GM12873 (cell line): ENCODE results near the gene CACNB4.

Experiments
- TF ChIP-seq, protein P1 (sequence below): IDR thresholded peaks from 2 replicates; pipeline ENCODE4 v1.5.1; 2012; ENCODE audit warnings: low read depth, mild to moderate bottlenecking, moderate library complexity, low read length, control low read depth; ENCODE audit not compliant: insufficient read depth; ENCODE audit errors: missing control alignments

Gene CACNB4

GRCh38 chr2:151907286-151908203 lies 191.3 kb downstream of the CACNB4 start:
- TF ChIP-seq, protein P1, sequence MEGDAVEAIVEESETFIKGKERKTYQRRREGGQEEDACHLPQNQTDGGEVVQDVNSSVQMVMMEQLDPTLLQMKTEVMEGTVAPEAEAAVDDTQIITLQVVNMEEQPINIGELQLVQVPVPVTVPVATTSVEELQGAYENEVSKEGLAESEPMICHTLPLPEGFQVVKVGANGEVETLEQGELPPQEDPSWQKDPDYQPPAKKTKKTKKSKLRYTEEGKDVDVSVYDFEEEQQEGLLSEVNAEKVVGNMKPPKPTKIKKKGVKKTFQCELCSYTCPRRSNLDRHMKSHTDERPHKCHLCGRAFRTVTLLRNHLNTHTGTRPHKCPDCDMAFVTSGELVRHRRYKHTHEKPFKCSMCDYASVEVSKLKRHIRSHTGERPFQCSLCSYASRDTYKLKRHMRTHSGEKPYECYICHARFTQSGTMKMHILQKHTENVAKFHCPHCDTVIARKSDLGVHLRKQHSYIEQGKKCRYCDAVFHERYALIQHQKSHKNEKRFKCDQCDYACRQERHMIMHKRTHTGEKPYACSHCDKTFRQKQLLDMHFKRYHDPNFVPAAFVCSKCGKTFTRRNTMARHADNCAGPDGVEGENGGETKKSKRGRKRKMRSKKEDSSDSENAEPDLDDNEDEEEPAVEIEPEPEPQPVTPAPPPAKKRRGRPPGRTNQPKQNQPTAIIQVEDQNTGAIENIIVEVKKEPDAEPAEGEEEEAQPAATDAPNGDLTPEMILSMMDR = no peak

- TF ChIP-seq, protein P1 = no peak
These were observed 192.2 kb downstream of the CACNB4 start for GRCh38 chr2:151906633-151906998.

- TF ChIP-seq, protein P1 = no peak
These were observed 192.7 kb downstream of the CACNB4 start for GRCh38 chr2:151905963-151906632.

DNA sequence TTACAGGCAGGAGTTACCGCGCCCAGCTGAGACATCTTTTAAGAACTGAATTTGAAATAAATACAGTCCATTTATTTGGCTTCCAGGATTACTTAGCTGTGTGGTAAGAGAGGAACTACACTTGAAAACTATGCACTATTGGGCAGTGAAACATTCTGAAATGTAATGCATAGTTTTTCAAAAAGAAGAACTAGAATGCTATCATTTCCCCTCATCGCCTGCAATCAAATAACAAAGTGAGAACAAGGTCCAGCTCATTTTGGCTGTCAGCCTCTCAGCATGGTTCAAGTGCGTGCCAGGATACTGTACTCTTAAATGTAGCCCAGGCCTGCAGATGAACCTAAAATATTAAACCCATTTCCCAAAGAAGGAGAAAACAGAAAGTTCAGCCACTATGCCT lies 194.0 kb downstream of the CACNB4 start:
- TF ChIP-seq, protein P1 = no peak

DNA sequence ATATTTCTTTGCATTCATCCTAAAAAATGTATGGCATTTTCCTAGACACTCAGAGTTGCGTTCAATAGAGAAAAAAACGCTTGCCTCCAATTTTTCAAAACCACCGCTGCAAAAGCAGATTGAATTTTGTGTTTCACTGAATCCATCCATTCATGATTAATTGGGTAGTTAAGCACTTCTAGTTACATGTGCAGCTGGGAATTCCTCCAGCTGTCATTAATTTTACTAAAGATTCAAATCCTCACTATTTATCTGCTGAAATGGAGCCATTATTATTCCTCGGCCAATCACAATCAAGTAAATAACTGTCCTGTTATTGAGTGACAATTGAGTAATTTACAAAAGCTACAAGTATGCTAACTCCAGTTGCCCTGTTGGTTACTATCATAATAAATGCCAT lies 194.8 kb downstream of the CACNB4 start:
- TF ChIP-seq, protein P1 = no peak

DNA sequence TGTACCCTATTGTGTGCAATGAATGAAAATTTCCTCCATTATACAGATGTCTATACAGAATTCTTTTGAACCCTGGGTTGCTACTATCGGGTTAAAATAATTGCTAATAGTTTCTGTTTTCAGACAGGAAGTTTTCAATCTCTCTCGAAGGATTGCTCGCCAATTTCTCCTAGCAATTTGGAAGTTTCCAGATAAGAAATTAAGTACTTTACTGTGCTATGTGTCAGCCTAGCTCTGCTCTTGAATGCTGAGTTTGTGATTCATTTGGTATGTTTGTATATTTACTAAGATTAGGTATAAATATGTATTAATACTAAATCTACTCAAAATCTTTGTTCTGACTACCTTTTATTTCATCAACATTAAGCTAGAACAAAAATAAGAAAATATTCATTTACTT lies 196.0 kb downstream of the CACNB4 start:
- TF ChIP-seq, protein P1 = no peak

- TF ChIP-seq, protein P1 = no peak
These were observed 198.5 kb downstream of the CACNB4 start for GRCh38 chr2:151900331-151900730.
